22Rv1 (cell line): ENCODE measurements around the gene FTSJ1.

Experiments used
- ZFX ChIP-seq: fragments of 450-650 bp; IDR thresholded peaks from 2 replicates; pipeline ENCODE4 v1.6.1; 2017; ENCODE audit warnings: antibody characterized with exemption, borderline replicate concordance
- TF ChIP-seq, protein P1 (sequence below): fragments of 450-650 bp; IDR thresholded peaks from 2 replicates; pipeline ENCODE4 v1.5.1; 2017; ENCODE audit warnings: mild to moderate bottlenecking

DNA sequence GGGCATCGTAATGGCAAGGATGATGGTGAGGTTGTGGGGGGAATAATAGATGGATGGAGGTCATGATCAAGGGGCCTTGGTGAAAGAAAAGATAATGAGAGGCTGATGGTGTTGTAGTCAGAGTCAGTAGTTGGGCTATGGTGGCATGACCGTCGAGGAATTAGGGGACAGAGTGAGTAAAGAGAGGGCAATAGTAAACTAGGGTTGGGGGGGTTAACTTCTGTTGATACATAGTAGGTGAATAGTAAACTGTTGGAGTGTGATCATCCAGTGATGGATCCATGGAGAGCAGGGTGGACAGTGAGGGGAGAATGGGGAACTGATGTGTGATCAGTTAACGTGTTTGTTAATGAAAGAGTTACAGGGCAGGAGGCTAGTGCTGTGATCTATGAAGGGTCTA is 920 bp downstream of the FTSJ1 start:
- TF ChIP-seq, protein P1, sequence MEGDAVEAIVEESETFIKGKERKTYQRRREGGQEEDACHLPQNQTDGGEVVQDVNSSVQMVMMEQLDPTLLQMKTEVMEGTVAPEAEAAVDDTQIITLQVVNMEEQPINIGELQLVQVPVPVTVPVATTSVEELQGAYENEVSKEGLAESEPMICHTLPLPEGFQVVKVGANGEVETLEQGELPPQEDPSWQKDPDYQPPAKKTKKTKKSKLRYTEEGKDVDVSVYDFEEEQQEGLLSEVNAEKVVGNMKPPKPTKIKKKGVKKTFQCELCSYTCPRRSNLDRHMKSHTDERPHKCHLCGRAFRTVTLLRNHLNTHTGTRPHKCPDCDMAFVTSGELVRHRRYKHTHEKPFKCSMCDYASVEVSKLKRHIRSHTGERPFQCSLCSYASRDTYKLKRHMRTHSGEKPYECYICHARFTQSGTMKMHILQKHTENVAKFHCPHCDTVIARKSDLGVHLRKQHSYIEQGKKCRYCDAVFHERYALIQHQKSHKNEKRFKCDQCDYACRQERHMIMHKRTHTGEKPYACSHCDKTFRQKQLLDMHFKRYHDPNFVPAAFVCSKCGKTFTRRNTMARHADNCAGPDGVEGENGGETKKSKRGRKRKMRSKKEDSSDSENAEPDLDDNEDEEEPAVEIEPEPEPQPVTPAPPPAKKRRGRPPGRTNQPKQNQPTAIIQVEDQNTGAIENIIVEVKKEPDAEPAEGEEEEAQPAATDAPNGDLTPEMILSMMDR: no peak
- TF ChIP-seq ZFX: no peak
